Activated T-cell treated with anti-CD3 and anti-CD28 coated beads for 48 hours (primary cell): ENCODE data around the gene NRXN3.

Experiments used
- DNase-seq: peaks from one replicate; pipeline ENCODE4 v3.0.0-alpha.2; 2020; ENCODE audit warnings: low read depth

Gene NRXN3

GRCh38 chr14:78173346-78174035, 3.3 kb downstream of the NRXN3 start:
- no peak for DNase-seq

GRCh38 chr14:78175412-78175811, 5.2 kb downstream of the NRXN3 start:
- no peak for DNase-seq

DNA sequence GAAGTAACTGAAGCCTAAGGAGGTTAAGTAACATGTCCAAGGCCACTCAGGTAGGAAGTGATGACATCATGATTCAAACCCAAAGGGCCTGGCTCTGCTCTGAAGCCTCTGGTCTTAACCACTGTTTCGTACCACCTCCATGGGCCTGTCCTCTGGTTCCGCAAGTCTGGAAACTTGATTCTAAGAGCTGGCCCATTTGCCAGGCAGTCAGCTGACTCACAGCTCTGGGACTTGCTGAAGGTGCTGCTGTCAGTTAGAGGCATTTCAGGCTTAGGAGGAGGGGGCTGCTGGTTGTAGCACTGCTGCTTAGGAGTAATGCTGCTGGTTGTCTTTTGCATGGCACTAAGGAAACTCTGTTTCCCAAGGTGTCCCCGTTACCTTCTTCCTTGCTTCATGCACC, 7.9 kb downstream of the NRXN3 start:
- no peak for DNase-seq

- DNase-seq = no peak
Measured at GRCh38 chr14:78178971-78179370, 8.8 kb downstream of the NRXN3 start.

DNA sequence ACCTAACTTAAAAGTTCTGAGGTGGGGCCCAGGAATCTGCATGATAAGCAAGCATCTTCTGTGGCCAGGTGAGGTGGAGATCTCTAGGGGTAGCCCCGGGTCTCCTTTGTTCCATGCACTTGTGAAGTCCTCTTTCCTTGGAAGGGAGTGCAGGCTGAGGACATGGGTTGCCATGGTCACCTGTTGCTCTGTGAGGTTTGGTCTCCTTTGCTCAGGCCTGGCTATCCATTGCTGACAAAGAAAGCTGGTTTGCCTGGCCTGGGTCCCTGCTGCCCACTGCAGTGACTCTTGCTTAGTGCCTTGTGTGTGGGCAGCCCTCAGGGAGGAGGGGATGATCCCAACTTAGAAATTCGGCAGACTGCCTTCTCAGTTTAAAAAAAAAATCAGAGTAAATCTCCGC, 11.1 kb downstream of the NRXN3 start:
- no peak for DNase-seq

DNA sequence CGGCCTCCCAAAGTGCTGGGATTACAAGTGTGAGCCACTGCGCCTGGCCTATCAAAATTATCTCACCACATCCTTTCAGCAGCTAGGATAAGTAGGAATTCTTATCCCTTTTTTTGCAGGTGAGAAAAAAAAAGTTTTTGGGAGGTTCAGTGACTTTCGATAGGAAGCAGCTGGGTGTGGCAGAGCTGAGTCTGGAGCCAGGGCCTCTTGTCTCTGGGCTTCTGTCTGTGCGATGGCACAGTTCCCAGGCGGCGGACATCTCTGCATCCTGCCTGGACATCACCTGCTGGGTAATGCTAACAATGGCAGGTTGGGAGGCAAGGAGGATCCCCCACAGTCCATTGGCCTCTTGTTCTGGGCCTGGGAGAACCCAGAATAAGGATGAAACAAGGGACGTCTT, 12.5 kb downstream of the NRXN3 start:
- DNase-seq = no peak

DNA sequence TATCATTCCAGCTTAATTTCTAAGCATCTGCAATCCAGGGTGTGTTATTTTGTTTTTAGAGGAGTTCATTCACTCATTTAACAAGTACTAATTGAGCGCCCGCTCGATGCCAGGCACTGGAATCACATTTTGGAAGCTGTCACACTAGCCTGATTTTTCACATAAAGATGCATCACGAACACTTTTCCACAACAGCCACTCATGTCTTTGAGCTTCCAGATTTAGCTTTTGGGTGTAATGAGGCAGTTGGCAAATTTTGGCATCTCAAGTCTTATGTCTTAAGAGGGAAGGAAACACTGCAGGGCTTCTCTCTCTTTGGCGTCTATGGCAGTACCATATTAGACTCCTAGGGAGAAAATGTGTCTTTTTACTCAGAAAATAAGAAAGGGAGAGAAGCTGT, 14.0 kb downstream of the NRXN3 start:
- DNase-seq = no peak

DNA sequence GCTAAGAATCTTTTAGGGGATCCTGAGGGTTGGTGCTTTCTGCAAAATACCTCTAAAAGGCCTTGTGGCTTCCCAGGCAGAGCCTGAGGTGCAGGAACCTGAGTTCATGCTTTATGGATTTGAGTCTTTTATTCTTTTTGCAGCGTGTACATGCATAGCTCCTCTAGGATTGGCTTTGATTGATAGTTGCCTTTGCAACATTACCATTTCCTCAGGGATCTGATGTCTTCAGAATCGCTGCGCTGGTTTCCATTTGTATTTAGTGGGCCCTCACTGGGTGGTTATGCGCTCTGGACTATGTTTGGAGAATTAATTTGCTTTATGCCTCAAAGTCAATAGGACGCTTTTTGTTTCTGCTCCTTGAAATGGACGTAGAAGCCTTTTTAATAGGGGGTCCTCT, 16.1 kb downstream of the NRXN3 start:
- DNase-seq = no peak

DNA sequence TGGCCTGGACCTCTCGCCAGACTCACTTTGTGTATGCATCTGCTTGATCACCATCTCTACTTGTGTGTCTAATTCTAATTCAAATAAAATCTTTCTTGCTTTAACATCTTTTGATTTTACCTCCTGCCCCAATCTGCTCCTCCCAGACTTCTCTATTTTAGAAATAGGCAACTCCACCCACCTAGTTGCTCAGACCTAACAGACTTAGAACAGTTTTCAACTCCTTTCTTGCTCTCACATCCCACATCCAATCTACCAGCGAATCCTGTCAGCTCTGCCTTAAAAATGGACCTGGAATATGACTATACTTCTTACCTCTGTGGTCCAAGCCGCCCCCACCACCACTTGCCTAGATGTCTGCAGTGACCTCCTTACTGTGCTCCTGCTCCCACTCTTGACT, 18.7 kb downstream of the NRXN3 start:
- no peak for DNase-seq

GRCh38 chr14:78195431-78195830, 25.3 kb downstream of the NRXN3 start:
- no peak for DNase-seq

- no peak for DNase-seq
Measured at GRCh38 chr14:78196323-78196722, 26.1 kb downstream of the NRXN3 start.

DNA sequence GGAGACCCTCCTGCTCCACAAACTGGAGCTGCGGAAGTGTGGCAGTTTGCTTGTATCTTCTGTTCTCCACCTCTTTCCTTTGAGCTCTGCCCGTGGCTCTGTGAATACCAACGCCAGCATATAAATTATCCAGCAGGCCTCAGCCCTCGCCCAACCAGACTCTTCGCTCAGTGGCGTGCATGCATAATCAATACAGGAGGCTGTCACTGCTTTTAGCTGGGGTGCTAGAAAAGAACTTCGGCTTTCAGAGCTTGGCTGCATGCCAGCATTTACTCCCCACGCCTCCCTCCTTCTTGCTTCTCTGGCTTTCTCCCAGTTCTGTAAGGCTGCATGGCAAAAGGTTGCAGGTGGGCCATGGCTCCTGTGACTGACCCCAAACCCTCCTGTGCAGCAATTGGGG, 26.9 kb downstream of the NRXN3 start:
- no peak for DNase-seq

DNA sequence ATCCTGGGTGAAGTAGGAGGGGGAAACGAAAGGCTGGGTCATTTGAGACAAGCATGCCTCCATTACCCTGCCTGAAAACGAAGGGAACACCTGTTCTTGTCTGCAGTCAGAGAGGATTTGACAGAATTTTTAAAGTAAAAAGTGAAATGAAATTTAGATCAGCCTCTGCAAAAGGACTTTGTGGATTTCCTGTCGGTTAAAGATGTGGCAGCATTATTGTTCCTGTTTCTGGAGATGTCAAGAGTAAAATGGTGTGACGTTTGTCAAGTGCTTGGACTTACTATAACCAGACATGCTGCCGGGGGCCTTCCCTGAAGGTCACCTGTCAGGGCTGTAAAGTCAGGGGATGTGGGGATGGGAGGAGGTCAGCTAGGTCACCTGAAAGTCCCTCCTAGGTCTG, 32.0 kb downstream of the NRXN3 start:
- DNase-seq = no peak

- no peak for DNase-seq
Measured at GRCh38 chr14:78202976-78203375, 32.8 kb downstream of the NRXN3 start.

- no peak for DNase-seq
Measured at GRCh38 chr14:78207414-78207813, 37.2 kb downstream of the NRXN3 start.

- DNase-seq = no peak
Measured at GRCh38 chr14:78220273-78220672, 50.1 kb downstream of the NRXN3 start.

- DNase-seq = no peak
Measured at GRCh38 chr14:78222746-78223145, 52.6 kb downstream of the NRXN3 start.

- DNase-seq = no peak
Measured at GRCh38 chr14:78227248-78228077, 57.3 kb downstream of the NRXN3 start.

- DNase-seq = no peak
Measured at GRCh38 chr14:78228702-78229327, 58.6 kb downstream of the NRXN3 start.

DNA sequence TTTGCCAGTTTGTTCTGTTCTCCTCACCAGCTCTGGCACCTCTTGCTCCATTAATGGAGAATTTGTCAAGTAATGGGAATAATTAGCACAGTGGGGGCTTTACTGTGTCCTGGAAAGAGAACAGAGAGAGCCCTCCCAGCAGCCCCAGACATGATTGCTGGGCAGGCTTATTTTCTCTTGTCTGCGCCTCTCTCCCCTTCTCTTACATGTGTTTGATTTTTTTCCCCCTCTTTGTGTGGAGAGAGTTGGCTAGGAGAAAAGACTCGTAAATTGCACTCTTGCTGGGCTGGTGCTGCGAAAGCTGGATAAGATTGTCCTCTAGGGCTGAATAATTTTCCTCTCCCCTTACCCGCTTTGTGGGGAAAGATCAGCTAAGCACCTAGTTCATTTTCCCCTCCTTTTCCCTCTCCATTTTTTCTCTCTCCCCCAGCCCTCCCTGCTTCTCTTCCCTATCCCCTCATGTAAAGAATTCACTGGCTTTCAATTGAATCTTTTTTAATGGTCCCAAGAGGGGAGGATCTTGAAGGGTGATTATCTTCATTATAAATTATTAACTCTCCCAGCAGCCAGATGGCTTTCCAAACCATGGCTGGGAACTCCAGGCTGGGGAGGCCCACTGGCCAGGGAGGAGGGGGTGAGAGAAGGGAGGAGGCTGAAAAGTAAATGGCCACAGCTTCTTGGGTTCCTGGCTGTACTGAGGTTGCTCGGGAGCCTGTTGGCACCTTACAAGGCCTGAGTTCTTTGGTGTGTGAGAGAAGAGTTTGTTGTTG, 62.2 kb downstream of the NRXN3 start:
- no peak for DNase-seq

- DNase-seq = no peak
Measured at GRCh38 chr14:78238141-78238540, 68.0 kb downstream of the NRXN3 start.

DNA sequence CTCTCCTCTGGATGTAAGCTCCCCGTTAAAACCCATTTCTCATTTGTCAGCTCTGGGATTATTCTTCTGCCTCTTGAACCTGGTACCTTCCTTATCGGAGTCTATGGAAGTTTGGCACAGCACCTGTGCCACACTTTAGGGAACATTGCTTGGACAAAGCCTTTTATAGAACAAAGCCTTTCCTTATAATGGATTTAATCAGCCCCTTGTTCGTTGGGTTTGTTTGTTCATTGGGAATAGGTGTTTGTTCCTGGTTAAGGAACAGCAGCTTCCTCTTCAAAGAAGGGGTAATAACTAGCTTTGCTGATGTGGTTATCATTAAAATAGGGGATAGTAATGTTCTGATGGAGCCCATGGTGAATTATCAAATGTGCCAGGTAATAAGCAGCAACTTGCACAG, 70.4 kb downstream of the NRXN3 start:
- no peak for DNase-seq
